ENCODE data around the gene CTAGE9.
"Not testable (repeated sequence)": the region's sequence is repeated elsewhere in the genome, so short reads cannot be mapped to it uniquely, and the experiment has no call there.

Gene CTAGE9

GRCh38 chr6:131729550-131729949, 18.7 kb upstream of the CTAGE9 start:
- no peak for DNase-seq (ENCODE audit: low read depth in 2 of 2)

- no peak for DNase-seq (ENCODE audit: low read depth in 2 of 2)
Observed at GRCh38 chr6:131728296-131728939, 17.6 kb upstream of the CTAGE9 start.

DNA sequence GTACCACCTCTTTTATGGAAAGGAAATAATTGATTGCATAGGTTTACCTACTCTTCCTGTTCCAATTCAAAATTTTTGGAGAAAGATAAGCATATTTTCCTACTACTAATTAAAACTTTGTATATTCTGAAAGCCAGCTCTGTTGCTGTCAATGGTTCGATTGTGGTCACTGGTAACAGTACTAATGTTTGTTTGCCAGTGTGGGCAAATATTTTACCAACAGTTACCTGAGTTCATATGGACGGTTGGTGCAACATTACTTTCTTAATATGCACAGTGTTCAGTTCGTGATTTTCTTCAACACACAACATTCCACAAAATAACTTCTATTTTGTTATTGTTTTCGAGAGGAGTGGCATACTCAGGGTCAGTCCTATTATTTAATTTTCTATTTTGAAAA, 17.1 kb upstream of the CTAGE9 start:
- no peak for DNase-seq (ENCODE audit: low read depth in 2 of 2)

DNA sequence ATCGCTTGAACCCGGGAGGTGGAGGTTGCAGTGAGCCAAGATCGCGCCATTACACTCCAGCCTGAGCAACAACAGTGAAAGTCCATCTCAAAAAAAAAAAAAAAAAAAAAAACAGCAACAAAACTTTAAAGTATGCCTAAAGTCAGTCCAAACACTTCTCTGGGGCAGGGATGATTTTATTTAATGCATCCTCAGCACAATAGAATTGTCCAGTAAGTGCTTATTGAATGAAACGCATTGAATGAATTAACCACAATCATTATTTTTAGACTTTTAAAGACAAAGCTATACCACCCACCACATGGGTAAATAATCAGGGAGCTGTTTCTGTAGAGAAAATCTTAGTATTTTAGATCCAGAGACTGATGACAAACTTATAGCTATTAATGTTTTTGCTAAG, 16.6 kb upstream of the CTAGE9 start:
- no peak for DNase-seq (ENCODE audit: low read depth in 2 of 2)

- DNase-seq (ENCODE audit: low read depth in 2 of 2): no peak
Observed at GRCh38 chr6:131724114-131724513, 13.3 kb upstream of the CTAGE9 start.

DNA sequence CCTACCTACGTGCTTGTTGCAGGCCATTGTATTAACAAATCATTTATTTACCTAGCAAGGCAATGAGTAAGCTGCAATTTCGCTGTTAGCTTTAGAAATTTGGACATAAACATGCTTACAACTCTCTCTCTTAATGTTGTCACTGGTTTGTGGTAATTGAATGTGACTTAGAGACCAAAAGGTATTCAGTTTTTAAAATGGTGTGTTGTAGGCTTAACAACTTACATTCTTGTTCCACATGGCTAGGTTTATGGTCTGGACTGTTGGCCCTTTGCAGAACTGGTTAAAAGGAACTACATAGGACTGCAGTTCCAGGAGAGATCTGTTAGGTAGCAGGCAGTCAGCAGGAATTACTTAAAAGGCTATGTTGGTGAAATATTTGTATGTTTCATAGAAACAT, 10.3 kb upstream of the CTAGE9 start:
- DNase-seq (ENCODE audit: low read depth in 2 of 2): no peak

- no peak for DNase-seq (ENCODE audit: low read depth in 2 of 2)
Observed at GRCh38 chr6:131717836-131718542, 7.2 kb upstream of the CTAGE9 start.

DNA sequence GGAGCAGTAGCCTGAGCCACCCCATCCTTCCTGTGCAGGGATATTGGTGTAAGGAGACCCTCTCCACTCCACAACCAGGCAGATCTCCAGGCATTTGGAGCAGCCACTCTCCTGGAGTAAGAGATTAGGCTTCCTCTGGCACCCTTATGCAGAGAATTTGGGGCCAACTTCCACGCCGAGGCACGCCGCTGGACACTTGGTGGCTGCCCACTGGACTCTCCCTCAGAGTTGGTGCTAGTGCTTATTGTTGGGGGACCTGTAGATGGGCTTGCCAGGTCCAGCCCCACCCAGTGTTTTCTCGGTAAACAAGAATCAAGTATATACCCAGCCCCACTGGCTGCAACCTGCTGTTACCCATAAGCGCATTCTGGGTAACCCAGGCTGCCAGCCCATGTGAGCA, 4.8 kb upstream of the CTAGE9 start:
- DNase-seq (ENCODE audit: low read depth in 2 of 2): not testable (repeated sequence)

DNA sequence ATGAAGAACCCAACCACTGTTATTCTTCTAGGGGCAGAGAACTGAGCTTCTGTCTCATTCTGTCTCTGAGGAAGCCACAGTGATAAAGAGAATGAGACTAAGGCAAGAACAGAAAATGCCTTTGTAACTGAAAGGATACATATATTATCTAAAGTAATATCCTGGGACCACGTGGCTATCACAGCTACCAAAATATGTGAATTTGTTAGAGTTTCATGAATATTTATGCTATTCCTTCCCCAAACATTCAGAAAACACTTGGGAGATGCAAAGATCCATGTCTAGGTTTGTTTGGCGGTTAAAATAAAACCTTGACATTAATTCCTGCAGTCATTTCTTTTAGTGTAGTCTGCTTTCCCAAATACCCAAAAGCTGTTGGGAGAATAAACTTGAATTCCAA, 6.9 kb downstream of the CTAGE9 start:
- not testable (repeated sequence) for DNase-seq (ENCODE audit: low read depth in 2 of 2)

- not testable (repeated sequence) for DNase-seq (ENCODE audit: low read depth in 2 of 2)
Observed at GRCh38 chr6:131700851-131701250, 10.0 kb downstream of the CTAGE9 start.

GRCh38 chr6:131696956-131697355, 13.9 kb downstream of the CTAGE9 start:
- no peak for DNase-seq (ENCODE audit: low read depth in 2 of 2)

DNA sequence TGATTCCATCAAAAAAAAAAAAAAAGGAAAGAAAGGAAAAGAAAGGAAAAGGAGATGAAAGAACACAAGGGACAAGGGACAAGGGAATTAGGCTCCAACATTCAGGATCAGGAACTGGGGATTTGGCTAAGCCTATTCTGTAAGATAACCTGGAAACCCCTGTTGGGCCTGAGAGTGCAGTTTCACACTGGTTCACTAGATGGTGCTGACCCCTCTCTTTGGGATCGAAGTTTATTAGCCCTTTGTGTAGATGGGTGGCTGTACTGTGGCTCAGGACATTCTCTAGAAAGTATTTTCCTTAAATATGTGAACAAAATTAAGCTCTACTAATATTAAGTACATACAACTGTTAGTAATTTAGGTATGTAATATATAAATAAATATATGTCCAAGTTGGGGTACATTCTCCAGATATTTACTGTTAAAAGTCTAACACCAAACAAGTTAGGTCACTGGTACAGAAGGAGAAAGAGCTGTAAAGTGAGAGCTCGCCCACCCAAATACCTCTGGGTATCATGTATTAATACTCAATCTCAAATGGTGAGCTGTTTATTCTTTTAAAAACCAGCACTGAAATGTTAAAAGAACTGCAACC, 15.9 kb downstream of the CTAGE9 start:
- no peak for DNase-seq (ENCODE audit: low read depth in 2 of 2)

DNA sequence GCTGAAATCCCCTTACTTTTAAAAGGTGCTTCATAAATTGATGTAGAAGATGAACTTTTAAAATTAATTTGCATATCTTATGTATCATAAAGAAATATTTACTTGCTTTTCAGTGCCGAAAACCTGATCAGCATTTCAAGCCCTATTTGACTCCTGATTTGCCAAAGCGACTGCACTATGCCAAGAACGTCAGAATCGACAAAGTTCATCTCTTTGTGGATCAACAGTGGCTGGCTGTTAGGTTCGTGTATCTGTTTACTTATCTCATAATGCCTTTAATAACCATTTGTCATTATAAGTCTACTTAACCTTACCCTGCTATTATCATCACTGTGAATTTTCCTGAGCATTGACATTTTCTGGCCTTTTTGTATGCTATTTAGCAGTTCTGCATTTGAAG, 17.4 kb downstream of the CTAGE9 start:
- DNase-seq (ENCODE audit: low read depth in 2 of 2): no peak

DNA sequence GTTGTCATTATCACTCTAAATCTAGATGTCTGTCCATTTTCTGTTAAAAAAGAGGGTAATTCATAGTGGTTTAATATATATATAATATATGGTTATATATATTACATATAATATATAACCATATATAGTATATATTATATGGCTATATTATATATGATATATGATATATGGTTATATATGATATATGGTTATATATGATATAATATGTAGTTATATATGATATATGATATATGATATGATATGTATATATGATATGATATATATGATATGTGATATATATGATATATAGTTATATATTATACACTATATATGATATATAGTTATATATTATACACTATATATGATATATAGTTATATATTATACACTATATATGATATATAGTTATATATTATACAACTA, 18.2 kb downstream of the CTAGE9 start:
- DNase-seq (ENCODE audit: low read depth in 2 of 2): no peak

DNA sequence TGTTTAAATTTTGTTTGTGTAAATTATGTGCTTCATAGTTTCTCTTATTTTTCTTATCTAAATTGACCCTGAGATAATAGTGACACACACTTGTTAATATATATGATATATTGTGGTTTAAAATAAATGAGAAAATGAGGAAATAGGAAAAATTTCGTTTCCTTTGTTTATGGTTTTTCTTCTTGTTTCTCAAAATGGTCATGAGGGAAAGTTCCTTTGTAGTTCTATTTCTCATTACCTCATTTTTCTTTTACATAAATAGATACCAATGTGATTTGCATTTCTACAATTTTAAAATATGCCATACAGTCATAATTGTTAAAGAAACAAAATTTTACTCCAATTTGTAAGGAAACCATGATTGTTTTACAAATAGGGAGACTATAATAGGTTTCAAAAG, 18.8 kb downstream of the CTAGE9 start:
- no peak for DNase-seq (ENCODE audit: low read depth in 2 of 2)

DNA sequence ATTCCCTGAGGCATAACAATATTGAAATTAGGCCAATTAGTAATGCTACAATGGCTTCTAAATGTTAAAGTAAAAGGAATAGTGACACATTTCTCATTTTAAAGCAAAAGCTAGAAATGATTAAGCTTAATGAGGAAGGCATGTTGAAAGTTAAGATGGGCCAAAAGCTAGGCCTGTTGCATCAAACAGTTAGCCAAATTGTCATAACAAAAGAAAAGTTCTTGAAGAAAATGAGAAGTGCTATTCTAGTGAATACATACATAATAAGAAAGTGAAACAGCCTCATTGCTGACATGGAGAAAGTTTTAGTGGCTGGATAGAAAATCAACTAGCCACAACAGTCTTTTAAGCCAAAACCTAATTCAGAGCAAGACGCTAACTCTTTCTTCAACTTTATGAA, 22.5 kb downstream of the CTAGE9 start:
- no peak for DNase-seq (ENCODE audit: low read depth in 2 of 2)

GRCh38 chr6:131687022-131687421, 23.8 kb downstream of the CTAGE9 start:
- DNase-seq (ENCODE audit: low read depth in 2 of 2): no peak

DNA sequence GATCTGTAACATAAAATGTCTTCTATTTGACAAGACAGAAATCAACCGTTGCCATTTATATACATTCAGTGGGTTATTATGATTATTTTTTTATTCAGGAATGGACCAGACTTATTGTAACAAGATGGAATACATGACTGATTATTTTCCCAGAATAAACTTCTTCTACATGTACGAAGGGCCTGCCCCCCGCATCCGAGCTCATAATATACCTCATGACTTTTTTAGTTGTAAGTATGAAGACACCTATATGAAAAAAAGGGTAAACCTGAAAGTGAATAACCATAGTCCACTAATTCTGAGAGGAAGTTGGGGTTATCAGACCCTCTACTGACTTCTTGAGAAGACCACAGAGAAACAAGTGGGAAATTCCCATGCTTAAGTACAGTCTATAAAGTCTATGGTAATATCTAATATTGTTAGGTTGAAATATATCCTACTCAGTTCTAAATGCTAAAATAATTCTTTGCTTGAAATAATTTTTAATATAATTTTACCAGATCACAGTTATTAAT, 25.5 kb downstream of the CTAGE9 start:
- no peak for DNase-seq (ENCODE audit: low read depth in 2 of 2)

- no peak for DNase-seq (ENCODE audit: low read depth in 2 of 2)
Observed at GRCh38 chr6:131683479-131683878, 27.3 kb downstream of the CTAGE9 start.

DNA sequence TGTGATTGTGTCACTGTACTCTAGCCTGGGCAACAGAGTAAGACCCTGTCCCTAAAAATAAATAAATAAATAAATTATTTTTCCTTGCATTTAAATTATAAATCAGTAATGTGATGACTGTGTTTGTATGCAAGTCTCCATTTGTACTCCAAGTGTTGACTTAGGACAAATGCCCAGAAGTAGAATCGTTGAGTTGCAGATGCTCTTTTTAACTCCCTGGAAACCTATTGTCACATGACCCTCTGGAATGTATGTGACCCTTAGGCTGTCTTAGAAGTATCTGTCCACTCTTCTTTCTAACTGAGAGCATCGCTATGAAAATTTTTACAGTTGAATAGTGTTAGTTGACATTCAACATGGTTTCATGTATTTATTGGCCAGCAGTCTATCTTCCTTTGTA, 28.4 kb downstream of the CTAGE9 start:
- DNase-seq (ENCODE audit: low read depth in 2 of 2): no peak

- DNase-seq (ENCODE audit: low read depth in 2 of 2): no peak
Observed at GRCh38 chr6:131681585-131681984, 29.2 kb downstream of the CTAGE9 start.

DNA sequence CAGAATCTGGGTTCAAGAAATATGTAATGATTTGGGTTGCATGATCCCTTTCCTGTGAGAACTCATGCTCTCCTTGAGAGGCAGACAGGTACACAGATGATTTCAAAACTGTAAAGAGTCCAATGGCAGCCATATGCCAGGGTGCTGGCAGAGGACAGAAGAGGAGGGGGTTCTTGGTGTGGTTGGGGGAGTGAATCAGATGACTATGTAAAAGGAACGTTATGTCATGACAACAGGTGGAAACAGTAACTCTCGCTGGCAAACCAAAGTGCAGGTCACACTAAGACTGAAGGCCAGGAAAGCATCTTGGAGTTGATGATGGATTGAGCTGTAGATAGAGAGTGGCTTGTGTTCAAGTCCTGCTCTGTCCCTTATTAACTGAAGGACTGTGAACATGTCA, 29.9 kb downstream of the CTAGE9 start:
- DNase-seq (ENCODE audit: low read depth in 2 of 2): no peak

- no peak for DNase-seq (ENCODE audit: low read depth in 2 of 2)
Observed at GRCh38 chr6:131678442-131678841, 32.4 kb downstream of the CTAGE9 start.
